HepG2 (cell line): ENCODE measurements around the gene ITGB3. TPM values are rescaled to one million over a fixed set of nuclear protein-coding genes. Genes with fewer than 3 reads are reported as not detected.

Experiments used
- FOXA1 ChIP-seq, 2 experiments: fragments of 450-650 bp in 1 of 2; sonication (generic) in 1 of 2; formaldehyde crosslinking in 1 of 2; IDR thresholded peaks; 2 replicates each; pipeline versions ENCODE4 v1.4.0 to v1.6.1; 2016 to 2020; ENCODE audit warnings: missing genetic modification reagents in 1 of 2
- HDAC1 ChIP-seq: sonication (generic); formaldehyde crosslinking; IDR thresholded peaks from 2 replicates; pipeline ENCODE4 v1.5.1; 2020; ENCODE audit warnings: mild to moderate bottlenecking, missing genetic modification reagents
- MIXL1 ChIP-seq: IDR thresholded peaks from 2 replicates; pipeline ENCODE4 v1.6.1; 2016
- NR2C2 ChIP-seq: sonication (generic); formaldehyde crosslinking; IDR thresholded peaks from 2 replicates; pipeline ENCODE4 v1.4.0; 2020; ENCODE audit warnings: missing genetic modification reagents, mild to moderate bottlenecking, moderate library complexity, borderline replicate concordance
- RAD21 ChIP-seq: fragments of 450-650 bp; formaldehyde crosslinking; IDR thresholded peaks from 2 replicates; pipeline ENCODE4 v1.5.0; 2020; ENCODE audit warnings: mild to moderate bottlenecking
- RXRB ChIP-seq: IDR thresholded peaks from 2 replicates; pipeline ENCODE4 v1.6.1; 2016; ENCODE audit warnings: borderline replicate concordance, missing genetic modification reagents, missing compliant biosample characterization
- ZNF138 ChIP-seq: sonication (generic); formaldehyde crosslinking; IDR thresholded peaks from 2 replicates; pipeline ENCODE4 v1.5.0; 2020; ENCODE audit warnings: mild to moderate bottlenecking, low read depth, missing genetic modification reagents
- ZNF143 ChIP-seq: sonication (generic); formaldehyde crosslinking; IDR thresholded peaks from 2 replicates; pipeline ENCODE4 v1.4.0; 2020; ENCODE audit warnings: missing genetic modification reagents
- ZNF430 ChIP-seq: sonication (generic); formaldehyde crosslinking; IDR thresholded peaks from 2 replicates; pipeline ENCODE4 v1.9.0; 2021; ENCODE audit warnings: mild to moderate bottlenecking, missing genetic modification reagents
- ZNF484 ChIP-seq: sonication (generic); formaldehyde crosslinking; IDR thresholded peaks from 2 replicates; pipeline ENCODE4 v1.5.1; 2020; ENCODE audit warnings: mild to moderate bottlenecking, low read depth, missing genetic modification reagents, borderline replicate concordance
- ZNF883 ChIP-seq: sonication (generic); formaldehyde crosslinking; IDR thresholded peaks from 2 replicates; pipeline ENCODE4 v1.5.1; 2020; ENCODE audit warnings: mild to moderate bottlenecking, missing genetic modification reagents; ENCODE audit errors: not compliant biosample characterization
- ZSCAN5A ChIP-seq: sonication (generic); formaldehyde crosslinking; IDR thresholded peaks from 2 replicates; pipeline ENCODE4 v1.8.0; 2022; ENCODE audit warnings: mild to moderate bottlenecking, missing genetic modification reagents, borderline replicate concordance
- polyA plus RNA-seq, 8 experiments: library from polyadenylated mRNA; depleted of rRNA in 3 of 8; stranded (reverse) in 7 of 8; unstranded in 1 of 8; fragments of >200 nt; fragmentation: Illumina TruSeq in 4 of 8; extraction: Trizol in 4 of 8; gene quantifications; 2 replicates each; pipeline versions ENCODE4 v1.2.1 to v1.2.3, GENCODE V29; 2011 to 2016; ENCODE audit warnings: low read depth in 4 of 8, missing spikeins in 1 of 8, mixed read lengths in 1 of 8; ENCODE audit not compliant: insufficient read depth in 1 of 8
- total RNA-seq, 5 experiments: library from RNA; depleted of rRNA; stranded (reverse); fragments of >200 nt; fragmentation: Illumina TruSeq; extraction: Trizol; gene quantifications; 2 replicates each; pipeline ENCODE4 v1.2.3, GENCODE V29; 2016; ENCODE audit warnings: low read depth in 1 of 5
- TF ChIP-seq, protein P1 (sequence below): sonication (generic); formaldehyde crosslinking; IDR thresholded peaks from 2 replicates; pipeline ENCODE4 v1.8.0; 2022; ENCODE audit warnings: mild to moderate bottlenecking, missing genetic modification reagents, moderate library complexity
- TF ChIP-seq, protein P2 (sequence below): sonication (generic); formaldehyde crosslinking; IDR thresholded peaks from 2 replicates; pipeline ENCODE4 v1.9.0; 2021; ENCODE audit warnings: missing genetic modification reagents, borderline replicate concordance
- TF ChIP-seq, protein P3 (sequence below): sonication (generic); formaldehyde crosslinking; IDR thresholded peaks from 2 replicates; pipeline ENCODE4 v1.5.0; 2020; ENCODE audit warnings: mild to moderate bottlenecking, missing genetic modification reagents
- TF ChIP-seq, protein P4 (sequence below): sonication (generic); formaldehyde crosslinking; IDR thresholded peaks from 2 replicates; pipeline ENCODE4 v1.5.1; 2020; ENCODE audit warnings: missing genetic modification reagents, mild to moderate bottlenecking, borderline replicate concordance

Gene ITGB3
- total and polyA plus RNA-seq, 2 of the 13 experiments (the other 11 are each of a cell fraction or from before 2014, with no cell fraction given): 0.09 to 0.31 TPM

- peak; percentile 98 for TF ChIP-seq RAD21 (CRISPR knock-in tag)
- TF ChIP-seq MIXL1 (CRISPR knock-in tag): peak; percentile 60; the same call in 1 of the 2 replicates
- TF ChIP-seq RXRB: peak; percentile 76
- no peak for TF ChIP-seq ZNF138 (CRISPR knock-in tag)
- 0 out of 2 replicates have a peak, but pooled peaks have one; percentile 28 for TF ChIP-seq ZNF143
- TF ChIP-seq, protein P1, sequence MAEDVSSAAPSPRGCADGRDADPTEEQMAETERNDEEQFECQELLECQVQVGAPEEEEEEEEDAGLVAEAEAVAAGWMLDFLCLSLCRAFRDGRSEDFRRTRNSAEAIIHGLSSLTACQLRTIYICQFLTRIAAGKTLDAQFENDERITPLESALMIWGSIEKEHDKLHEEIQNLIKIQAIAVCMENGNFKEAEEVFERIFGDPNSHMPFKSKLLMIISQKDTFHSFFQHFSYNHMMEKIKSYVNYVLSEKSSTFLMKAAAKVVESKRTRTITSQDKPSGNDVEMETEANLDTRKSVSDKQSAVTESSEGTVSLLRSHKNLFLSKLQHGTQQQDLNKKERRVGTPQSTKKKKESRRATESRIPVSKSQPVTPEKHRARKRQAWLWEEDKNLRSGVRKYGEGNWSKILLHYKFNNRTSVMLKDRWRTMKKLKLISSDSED (CRISPR knock-in tag): no peak
- TF ChIP-seq, protein P2, sequence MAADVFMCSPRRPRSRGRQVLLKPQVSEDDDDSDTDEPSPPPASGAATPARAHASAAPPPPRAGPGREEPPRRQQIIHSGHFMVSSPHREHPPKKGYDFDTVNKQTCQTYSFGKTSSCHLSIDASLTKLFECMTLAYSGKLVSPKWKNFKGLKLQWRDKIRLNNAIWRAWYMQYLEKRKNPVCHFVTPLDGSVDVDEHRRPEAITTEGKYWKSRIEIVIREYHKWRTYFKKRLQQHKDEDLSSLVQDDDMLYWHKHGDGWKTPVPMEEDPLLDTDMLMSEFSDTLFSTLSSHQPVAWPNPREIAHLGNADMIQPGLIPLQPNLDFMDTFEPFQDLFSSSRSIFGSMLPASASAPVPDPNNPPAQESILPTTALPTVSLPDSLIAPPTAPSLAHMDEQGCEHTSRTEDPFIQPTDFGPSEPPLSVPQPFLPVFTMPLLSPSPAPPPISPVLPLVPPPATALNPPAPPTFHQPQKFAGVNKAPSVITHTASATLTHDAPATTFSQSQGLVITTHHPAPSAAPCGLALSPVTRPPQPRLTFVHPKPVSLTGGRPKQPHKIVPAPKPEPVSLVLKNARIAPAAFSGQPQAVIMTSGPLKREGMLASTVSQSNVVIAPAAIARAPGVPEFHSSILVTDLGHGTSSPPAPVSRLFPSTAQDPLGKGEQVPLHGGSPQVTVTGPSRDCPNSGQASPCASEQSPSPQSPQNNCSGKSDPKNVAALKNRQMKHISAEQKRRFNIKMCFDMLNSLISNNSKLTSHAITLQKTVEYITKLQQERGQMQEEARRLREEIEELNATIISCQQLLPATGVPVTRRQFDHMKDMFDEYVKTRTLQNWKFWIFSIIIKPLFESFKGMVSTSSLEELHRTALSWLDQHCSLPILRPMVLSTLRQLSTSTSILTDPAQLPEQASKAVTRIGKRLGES (CRISPR knock-in tag): no peak
- TF ChIP-seq ZNF484 (CRISPR knock-in tag): no peak
- TF ChIP-seq ZSCAN5A (CRISPR knock-in tag): peak; percentile 54; the same call in 1 of the 2 replicates
- TF ChIP-seq ZNF883: peak; percentile 52
- TF ChIP-seq, protein P3, sequence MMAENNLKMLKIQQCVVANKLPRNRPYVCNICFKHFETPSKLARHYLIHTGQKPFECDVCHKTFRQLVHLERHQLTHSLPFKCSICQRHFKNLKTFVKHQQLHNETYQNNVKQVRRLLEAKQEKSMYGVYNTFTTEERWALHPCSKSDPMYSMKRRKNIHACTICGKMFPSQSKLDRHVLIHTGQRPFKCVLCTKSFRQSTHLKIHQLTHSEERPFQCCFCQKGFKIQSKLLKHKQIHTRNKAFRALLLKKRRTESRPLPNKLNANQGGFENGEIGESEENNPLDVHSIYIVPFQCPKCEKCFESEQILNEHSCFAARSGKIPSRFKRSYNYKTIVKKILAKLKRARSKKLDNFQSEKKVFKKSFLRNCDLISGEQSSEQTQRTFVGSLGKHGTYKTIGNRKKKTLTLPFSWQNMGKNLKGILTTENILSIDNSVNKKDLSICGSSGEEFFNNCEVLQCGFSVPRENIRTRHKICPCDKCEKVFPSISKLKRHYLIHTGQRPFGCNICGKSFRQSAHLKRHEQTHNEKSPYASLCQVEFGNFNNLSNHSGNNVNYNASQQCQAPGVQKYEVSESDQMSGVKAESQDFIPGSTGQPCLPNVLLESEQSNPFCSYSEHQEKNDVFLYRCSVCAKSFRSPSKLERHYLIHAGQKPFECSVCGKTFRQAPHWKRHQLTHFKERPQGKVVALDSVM (CRISPR knock-in tag): 0 out of 2 replicates have a peak, but pooled peaks have one; percentile 19
- TF ChIP-seq FOXA1 (IDR thresholded peaks at IDR 0.05): no peak
- TF ChIP-seq FOXA1 (CRISPR knock-in tag; IDR thresholded peaks at IDR 0.05): 0 out of 2 replicates have a peak, but pooled peaks have one; percentile 20
- TF ChIP-seq, protein P4, sequence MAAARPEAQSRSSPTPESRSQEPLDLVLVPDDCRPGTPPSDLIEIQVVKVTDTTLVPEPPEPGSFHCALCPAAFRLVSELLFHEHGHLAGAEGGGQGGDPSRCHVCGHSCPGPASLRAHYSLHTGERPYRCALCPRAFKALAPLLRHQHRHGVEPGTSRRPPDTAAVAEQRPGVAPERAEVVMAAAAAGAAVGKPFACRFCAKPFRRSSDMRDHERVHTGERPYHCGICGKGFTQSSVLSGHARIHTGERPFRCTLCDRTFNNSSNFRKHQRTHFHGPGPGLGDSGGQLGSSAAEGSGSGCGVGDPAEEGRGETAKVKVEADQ (CRISPR knock-in tag): peak; percentile 67; the same call in 1 of the 2 replicates
- TF ChIP-seq NR2C2 (CRISPR knock-in tag): peak; percentile 29; the same call in 1 of the 2 replicates
- TF ChIP-seq ZNF430: peak; percentile 65; the same call in 1 of the 2 replicates
- peak; percentile 62; the same call in 1 of the 2 replicates for TF ChIP-seq HDAC1
These were observed 23.8 kb upstream of the ITGB3 start (continued) for GRCh38 chr17:47229535-47230443.
